ENCODE measurements around the gene MEDAG.

MEDAG gene

GRCh38 chr13:30905932-30906383 lies at the start of gene MEDAG:
Gene MEDAG, plus strand, starts transcription at chr13:30906271. Its CDS starts 245 bp downstream, at chr13:30906516.
- no peak within 1 kb of the TSS for H3K4me3 ChIP-seq (ENCODE audit: low read length, poor library complexity, severe bottlenecking)
- H3K4me2 ChIP-seq (ENCODE audit: low read depth, low read length, poor library complexity, severe bottlenecking): no peak within 1 kb of the TSS
- no peaks in the 10 kb centered on the region for H3K9me2 ChIP-seq (replicated peaks; ENCODE audit: low read depth, low read length)
- H3K27me3 ChIP-seq (ENCODE audit: insufficient read depth, low read length, poor library complexity, severe bottlenecking): peaks cover 6% of the 10 kb centered on the region
- H3F3A ChIP-seq (ENCODE audit: low read depth): no peaks in the 10 kb centered on the region
- no peaks in the 10 kb centered on the region for H3K79me2 ChIP-seq (ENCODE audit: insufficient read depth, low read length)
- no peaks in the 10 kb centered on the region for H3K9me3 ChIP-seq (ENCODE audit: insufficient read depth, low read depth, low read length)
- no peaks in the 10 kb centered on the region for H4K20me1 ChIP-seq (ENCODE audit: insufficient read depth, low read length, poor library complexity, severe bottlenecking)
- H3K9ac ChIP-seq (ENCODE audit: low read depth, low read length, poor library complexity, severe bottlenecking): no peak within 1 kb of the TSS
- TF ChIP-seq EZH2phosphoT487 (IDR thresholded peaks at IDR 0.05; ENCODE audit: borderline replicate concordance) (no peak), CTCF (conservative IDR thresholded peaks at IDR 0.05; ENCODE audit: low read length) (no peak)
- no peaks in the 10 kb centered on the region for H3K36me3 ChIP-seq (ENCODE audit: insufficient read depth, low read length)
- peaks cover 23% of the 10 kb centered on the region for H3K4me1 ChIP-seq (ENCODE audit: insufficient read depth, low read length, poor library complexity, severe bottlenecking)
- no peak within 1 kb of the TSS for H2AFZ ChIP-seq (ENCODE audit: low read length)

GRCh38 chr13:30857018-30857417 lies 49.1 kb upstream of the MEDAG start:
- Histone ChIP-seq H3K4me3 (ENCODE audit: low read length, poor library complexity, severe bottlenecking) (no peak overlapping the region), H2AFZ (ENCODE audit: low read length) (no peak overlapping the region), H3K4me1 (ENCODE audit: insufficient read depth, low read length, poor library complexity, severe bottlenecking) (no peaks in the 10 kb centered on the region), H4K20me1 (ENCODE audit: insufficient read depth, low read length, poor library complexity, severe bottlenecking) (no peaks in the 10 kb centered on the region), H3K4me2 (ENCODE audit: low read depth, low read length, poor library complexity, severe bottlenecking) (no peak overlapping the region), H3F3A (ENCODE audit: low read depth) (no peaks in the 10 kb centered on the region), H3K27me3 (ENCODE audit: insufficient read depth, low read length, poor library complexity, severe bottlenecking) (no peaks in the 10 kb centered on the region), H3K9ac (ENCODE audit: low read depth, low read length, poor library complexity, severe bottlenecking) (no peak overlapping the region), H3K79me2 (ENCODE audit: insufficient read depth, low read length) (no peaks in the 10 kb centered on the region), H3K9me3 (ENCODE audit: insufficient read depth, low read depth, low read length) (no peaks in the 10 kb centered on the region), H3K36me3 (ENCODE audit: insufficient read depth, low read length) (no peaks in the 10 kb centered on the region), H3K9me2 (replicated peaks; ENCODE audit: low read depth, low read length) (no peaks in the 10 kb centered on the region)
- TF ChIP-seq EZH2phosphoT487 (IDR thresholded peaks at IDR 0.05; ENCODE audit: borderline replicate concordance) (no peak), CTCF (conservative IDR thresholded peaks at IDR 0.05; ENCODE audit: low read length) (no peak)

GRCh38 chr13:30857636-30858035 lies 48.4 kb upstream of the MEDAG start:
- TF ChIP-seq CTCF (conservative IDR thresholded peaks at IDR 0.05; ENCODE audit: low read length) (no peak), EZH2phosphoT487 (IDR thresholded peaks at IDR 0.05; ENCODE audit: borderline replicate concordance) (no peak)
- Histone ChIP-seq H2AFZ (ENCODE audit: low read length) (no peak overlapping the region), H3K4me3 (ENCODE audit: low read length, poor library complexity, severe bottlenecking) (no peak overlapping the region), H3K27me3 (ENCODE audit: insufficient read depth, low read length, poor library complexity, severe bottlenecking) (no peaks in the 10 kb centered on the region), H3K36me3 (ENCODE audit: insufficient read depth, low read length) (no peaks in the 10 kb centered on the region), H3K9me3 (ENCODE audit: insufficient read depth, low read depth, low read length) (no peaks in the 10 kb centered on the region), H4K20me1 (ENCODE audit: insufficient read depth, low read length, poor library complexity, severe bottlenecking) (no peaks in the 10 kb centered on the region), H3K4me1 (ENCODE audit: insufficient read depth, low read length, poor library complexity, severe bottlenecking) (no peaks in the 10 kb centered on the region), H3K9ac (ENCODE audit: low read depth, low read length, poor library complexity, severe bottlenecking) (no peak overlapping the region), H3K9me2 (replicated peaks; ENCODE audit: low read depth, low read length) (no peaks in the 10 kb centered on the region), H3K79me2 (ENCODE audit: insufficient read depth, low read length) (no peaks in the 10 kb centered on the region), H3K4me2 (ENCODE audit: low read depth, low read length, poor library complexity, severe bottlenecking) (no peak overlapping the region), H3F3A (ENCODE audit: low read depth) (no peaks in the 10 kb centered on the region)
